ENCODE measurements around the gene SP140.
"Not testable (repeated sequence)": the region's sequence is repeated elsewhere in the genome, so short reads cannot be mapped to it uniquely, and the experiment has no call there.

SP140 gene

GRCh38 chr2:230330725-230331124 is 105.2 kb downstream of the SP140 start:
- peak overlapping the region in 1 of 2 donors; percentile 47 for H3K4me3 Mint-ChIP-seq
- peaks cover 49 to 85% of the 10 kb centered on the region in 2 donors for H3K4me1 Mint-ChIP-seq
- ATAC-seq (replicated peaks) = no peak
- peaks cover 58 to 62% of the 10 kb centered on the region in 2 donors for H3K36me3 Mint-ChIP-seq
- no peak for DNase-seq
- H3K9me3 Mint-ChIP-seq = peaks cover 0 to 5% of the 10 kb centered on the region in 2 donors
- H3K27ac Mint-ChIP-seq = peak overlapping the region; percentile 60
- no peaks in the 10 kb centered on the region for H3K27me3 Mint-ChIP-seq

GRCh38 chr2:230335461-230335863 is 109.9 kb downstream of the SP140 start:
- H3K36me3 Mint-ChIP-seq = peaks cover 46 to 50% of the 10 kb centered on the region in 2 donors
- DNase-seq (no peak), ATAC-seq (replicated peaks) (no peak)
- no peaks in the 10 kb centered on the region for H3K27me3 Mint-ChIP-seq
- H3K4me1 Mint-ChIP-seq = peaks cover 30 to 57% of the 10 kb centered on the region in 2 donors
- H3K9me3 Mint-ChIP-seq = peaks cover 0 to 1% of the 10 kb centered on the region in 2 donors
- peak overlapping the region; percentile 58 to 71 for H3K4me3 Mint-ChIP-seq
- H3K27ac Mint-ChIP-seq = peak overlapping the region; percentile 82

GRCh38 chr2:230335864-230336506 is 110.4 kb downstream of the SP140 start:
- H3K4me3 Mint-ChIP-seq = peak overlapping the region; percentile 58 to 71

GRCh38 chr2:230341936-230342528 is 116.5 kb downstream of the SP140 start:
- peaks cover 48% of the 10 kb centered on the region in 2 donors for H3K36me3 Mint-ChIP-seq
- H3K9me3 Mint-ChIP-seq = peaks cover 15 to 21% of the 10 kb centered on the region in 2 donors
- not testable (repeated sequence) for ATAC-seq (replicated peaks); H3K4me3 Mint-ChIP-seq; H3K27me3 Mint-ChIP-seq; H3K27ac Mint-ChIP-seq; DNase-seq
- peaks cover 12 to 24% of the 10 kb centered on the region in 2 donors for H3K4me1 Mint-ChIP-seq

More at GRCh38 chr2:230335864-230336506, 110.4 kb downstream of the SP140 start:
- Mint-ChIP-seq H3K36me3 (peaks cover 42 to 45% of the 10 kb centered on the region in 2 donors), H3K27me3 (no peaks in the 10 kb centered on the region), H3K9me3 (peaks cover 0 to 1% of the 10 kb centered on the region in 2 donors), H3K27ac (peak overlapping the region; percentile 82), H3K4me1 (peaks cover 27 to 52% of the 10 kb centered on the region in 2 donors)
- ATAC-seq (replicated peaks) (peak in 1 of 2 donors; percentile 23), DNase-seq (no peak)

GRCh38 chr2:230343041-230343624 is 117.6 kb downstream of the SP140 start:
- not testable (repeated sequence) for H3K4me3 Mint-ChIP-seq; H3K27me3 Mint-ChIP-seq; H3K27ac Mint-ChIP-seq; ATAC-seq (replicated peaks); DNase-seq
- Mint-ChIP-seq H3K4me1 (peaks cover 22 to 35% of the 10 kb centered on the region in 2 donors), H3K36me3 (peaks cover 49 to 57% of the 10 kb centered on the region in 2 donors), H3K9me3 (peaks cover 17 to 22% of the 10 kb centered on the region in 2 donors)

- no peaks in the 10 kb centered on the region for H3K27me3 Mint-ChIP-seq
Measured at GRCh38 chr2:230343747-230344146, 118.2 kb downstream of the SP140 start.

GRCh38 chr2:230346465-230346864 is 120.9 kb downstream of the SP140 start:
- H3K36me3 Mint-ChIP-seq = peaks cover 53 to 69% of the 10 kb centered on the region in 2 donors
- H3K4me1 Mint-ChIP-seq = peaks cover 34 to 53% of the 10 kb centered on the region in 2 donors
- no peak overlapping the region for H3K4me3 Mint-ChIP-seq
- DNase-seq = no peak
- ATAC-seq (replicated peaks) = no peak
- H3K9me3 Mint-ChIP-seq = peaks cover 17 to 22% of the 10 kb centered on the region in 2 donors
- H3K27ac Mint-ChIP-seq = no peak overlapping the region
- no peaks in the 10 kb centered on the region for H3K27me3 Mint-ChIP-seq

More at GRCh38 chr2:230343747-230344146, 118.2 kb downstream of the SP140 start:
- ATAC-seq (replicated peaks) = no peak
- H3K4me1 Mint-ChIP-seq = peaks cover 26 to 42% of the 10 kb centered on the region in 2 donors
- no peak overlapping the region for H3K4me3 Mint-ChIP-seq
- H3K9me3 Mint-ChIP-seq = peaks cover 17 to 22% of the 10 kb centered on the region in 2 donors
- H3K27ac Mint-ChIP-seq = no peak overlapping the region
- DNase-seq = no peak
- H3K36me3 Mint-ChIP-seq = peaks cover 49 to 61% of the 10 kb centered on the region in 2 donors

GRCh38 chr2:230346921-230347533 is 121.5 kb downstream of the SP140 start:
- Mint-ChIP-seq H3K36me3 (peaks cover 51 to 70% of the 10 kb centered on the region in 2 donors), H3K27ac (peak overlapping the region; percentile 72), H3K4me3 (no peak overlapping the region), H3K27me3 (no peaks in the 10 kb centered on the region), H3K9me3 (peaks cover 17 to 22% of the 10 kb centered on the region in 2 donors), H3K4me1 (peaks cover 34 to 53% of the 10 kb centered on the region in 2 donors)
- DNase-seq = no peak
- ATAC-seq (replicated peaks) = peak in 1 of 2 donors; percentile 15

- DNase-seq (peak; percentile 13), ATAC-seq (replicated peaks) (peak; percentile 90 to 91)
- Mint-ChIP-seq H3K36me3 (peaks cover 46 to 66% of the 10 kb centered on the region in 2 donors), H3K4me3 (no peak overlapping the region), H3K4me1 (peaks cover 36 to 53% of the 10 kb centered on the region in 2 donors), H3K9me3 (peaks cover 15 to 22% of the 10 kb centered on the region in 2 donors), H3K27me3 (no peaks in the 10 kb centered on the region), H3K27ac (peak overlapping the region; percentile 94)
Measured at GRCh38 chr2:230347659-230348305, 122.2 kb downstream of the SP140 start.

GRCh38 chr2:230348787-230349186 is 123.3 kb downstream of the SP140 start:
- H3K4me3 Mint-ChIP-seq = no peak overlapping the region
- peaks cover 38 to 58% of the 10 kb centered on the region in 2 donors for H3K36me3 Mint-ChIP-seq
- DNase-seq = no peak
- peak in 1 of 2 donors; percentile 61 for ATAC-seq (replicated peaks)
- H3K27ac Mint-ChIP-seq = peak overlapping the region; percentile 20
- H3K4me1 Mint-ChIP-seq = peaks cover 35 to 51% of the 10 kb centered on the region in 2 donors
- no peaks in the 10 kb centered on the region for H3K27me3 Mint-ChIP-seq
- peaks cover 15 to 19% of the 10 kb centered on the region in 2 donors for H3K9me3 Mint-ChIP-seq

- ATAC-seq (replicated peaks) (no peak), DNase-seq (no peak)
- Mint-ChIP-seq H3K9me3 (no peaks in the 10 kb centered on the region), H3K36me3 (peaks cover 26 to 47% of the 10 kb centered on the region in 2 donors), H3K4me1 (peaks cover 6 to 18% of the 10 kb centered on the region in 2 donors), H3K27ac (no peak overlapping the region), H3K4me3 (no peak overlapping the region), H3K27me3 (no peaks in the 10 kb centered on the region)
Measured at GRCh38 chr2:230356084-230356483, 130.5 kb downstream of the SP140 start.

- Mint-ChIP-seq H3K4me3 (no peak overlapping the region), H3K36me3 (peaks cover 42 to 60% of the 10 kb centered on the region in 2 donors), H3K9me3 (peaks cover 0 to 5% of the 10 kb centered on the region in 2 donors), H3K27me3 (no peaks in the 10 kb centered on the region), H3K4me1 (peaks cover 23 to 39% of the 10 kb centered on the region in 2 donors), H3K27ac (peak overlapping the region; percentile 37)
- ATAC-seq (replicated peaks) (no peak), DNase-seq (no peak)
Measured at GRCh38 chr2:230358305-230358704, 132.8 kb downstream of the SP140 start.

- H3K36me3 Mint-ChIP-seq = peaks cover 58 to 73% of the 10 kb centered on the region in 2 donors
- ATAC-seq (replicated peaks) (no peak), DNase-seq (no peak)
- H3K9me3 Mint-ChIP-seq = peaks cover 3 to 6% of the 10 kb centered on the region in 2 donors
- no peaks in the 10 kb centered on the region for H3K27me3 Mint-ChIP-seq
- no peak overlapping the region for H3K27ac Mint-ChIP-seq
- no peak overlapping the region for H3K4me3 Mint-ChIP-seq
- peaks cover 27 to 41% of the 10 kb centered on the region in 2 donors for H3K4me1 Mint-ChIP-seq
Measured at GRCh38 chr2:230360028-230360427, 134.5 kb downstream of the SP140 start.

Measured in stimulated activated naive B cell treated with anti-CD40 and anti-IgM and Interleukin-4, amounts not matched to agents 10 μg/mL and 1 μg/mL and 100 μg/mL, for 72 hours (primary cell).